Measurements from ENCODE around the gene LRRK1. TPM values are rescaled to one million over a fixed set of nuclear protein-coding genes. Genes with fewer than 3 reads are reported as not detected.

Gene LRRK1
- total and polyA plus RNA-seq, 2 experiments from 2014 or later = 2.6 to 4.5 TPM

DNA sequence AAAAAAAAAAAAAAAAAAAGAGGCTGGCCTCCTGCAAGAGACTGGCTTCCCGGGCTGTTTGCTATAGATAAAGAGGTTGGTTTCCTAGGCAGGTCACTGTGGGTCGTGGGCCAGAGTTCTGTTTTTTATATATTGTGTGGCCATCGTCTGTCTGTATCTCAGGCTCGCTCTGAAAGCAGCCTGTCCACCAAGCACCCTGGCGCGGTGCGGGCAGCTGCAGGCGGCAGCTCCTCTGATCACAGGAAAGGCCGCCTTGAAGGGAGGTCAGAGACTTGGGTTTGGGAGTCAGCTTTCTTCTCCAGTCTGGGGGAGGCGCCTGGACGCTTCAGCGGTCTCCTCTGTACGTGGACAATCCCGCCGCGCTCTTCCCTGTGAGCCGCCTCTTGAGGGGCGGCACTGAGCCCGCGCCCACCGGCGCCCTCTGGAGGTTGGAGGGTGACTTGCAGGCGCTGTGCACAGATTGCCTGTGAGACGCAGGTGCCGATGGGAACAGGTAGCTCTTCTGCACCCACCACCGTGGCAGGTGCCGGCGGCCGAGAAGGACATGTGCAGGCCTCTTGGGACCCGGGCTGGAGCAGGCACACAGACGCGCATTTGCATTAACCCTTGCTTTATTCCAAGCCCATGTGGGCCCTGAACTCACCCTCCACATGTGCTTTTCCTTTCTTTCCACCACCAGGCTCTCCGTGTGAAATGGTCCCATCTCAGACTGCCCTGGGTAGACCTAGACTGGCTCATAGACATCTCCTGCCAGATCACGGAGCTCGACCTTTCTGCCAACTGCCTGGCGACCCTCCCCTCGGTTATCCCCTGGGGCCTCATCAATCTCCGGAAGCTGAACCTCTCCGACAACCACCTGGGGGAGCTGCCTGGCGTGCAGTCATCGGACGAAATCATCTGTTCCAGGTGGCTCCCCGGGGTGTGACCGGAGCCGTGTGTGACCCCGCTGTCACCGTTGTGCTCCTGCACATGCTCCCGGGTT lies 89.3 kb downstream of the LRRK1 start:
- H3F3A ChIP-seq (replicated peaks; ENCODE audit: low read depth) = peaks cover 6% of the 10 kb centered on the region; the same call in 1 of the 2 replicates
- H3K4me3 Mint-ChIP-seq = peak overlapping the region; percentile 81
- H3K27ac Mint-ChIP-seq = no peak overlapping the region
- H3K4me1 Mint-ChIP-seq = peaks cover 30% of the 10 kb centered on the region
- H3K79me2 ChIP-seq (replicated peaks; ENCODE audit: insufficient read depth) = no peaks in the 10 kb centered on the region
- DNase-seq (ENCODE audit: low spot score) = peak; percentile 88
- H3K36me3 ChIP-seq (ENCODE audit: insufficient read depth) = no peaks in the 10 kb centered on the region
- H3K9me2 ChIP-seq (ENCODE audit: insufficient read depth) = no peaks in the 10 kb centered on the region
- H2AFZ ChIP-seq = peak overlapping the region; percentile 91
- H3K36me3 Mint-ChIP-seq (ENCODE audit: low read depth) = peaks cover 20% of the 10 kb centered on the region; the same call in 2 of the 3 replicates
- H3K4me2 ChIP-seq = peak overlapping the region; percentile 77
- H3K4me3 ChIP-seq = peak overlapping the region; percentile 54
- TF ChIP-seq, protein P1, sequence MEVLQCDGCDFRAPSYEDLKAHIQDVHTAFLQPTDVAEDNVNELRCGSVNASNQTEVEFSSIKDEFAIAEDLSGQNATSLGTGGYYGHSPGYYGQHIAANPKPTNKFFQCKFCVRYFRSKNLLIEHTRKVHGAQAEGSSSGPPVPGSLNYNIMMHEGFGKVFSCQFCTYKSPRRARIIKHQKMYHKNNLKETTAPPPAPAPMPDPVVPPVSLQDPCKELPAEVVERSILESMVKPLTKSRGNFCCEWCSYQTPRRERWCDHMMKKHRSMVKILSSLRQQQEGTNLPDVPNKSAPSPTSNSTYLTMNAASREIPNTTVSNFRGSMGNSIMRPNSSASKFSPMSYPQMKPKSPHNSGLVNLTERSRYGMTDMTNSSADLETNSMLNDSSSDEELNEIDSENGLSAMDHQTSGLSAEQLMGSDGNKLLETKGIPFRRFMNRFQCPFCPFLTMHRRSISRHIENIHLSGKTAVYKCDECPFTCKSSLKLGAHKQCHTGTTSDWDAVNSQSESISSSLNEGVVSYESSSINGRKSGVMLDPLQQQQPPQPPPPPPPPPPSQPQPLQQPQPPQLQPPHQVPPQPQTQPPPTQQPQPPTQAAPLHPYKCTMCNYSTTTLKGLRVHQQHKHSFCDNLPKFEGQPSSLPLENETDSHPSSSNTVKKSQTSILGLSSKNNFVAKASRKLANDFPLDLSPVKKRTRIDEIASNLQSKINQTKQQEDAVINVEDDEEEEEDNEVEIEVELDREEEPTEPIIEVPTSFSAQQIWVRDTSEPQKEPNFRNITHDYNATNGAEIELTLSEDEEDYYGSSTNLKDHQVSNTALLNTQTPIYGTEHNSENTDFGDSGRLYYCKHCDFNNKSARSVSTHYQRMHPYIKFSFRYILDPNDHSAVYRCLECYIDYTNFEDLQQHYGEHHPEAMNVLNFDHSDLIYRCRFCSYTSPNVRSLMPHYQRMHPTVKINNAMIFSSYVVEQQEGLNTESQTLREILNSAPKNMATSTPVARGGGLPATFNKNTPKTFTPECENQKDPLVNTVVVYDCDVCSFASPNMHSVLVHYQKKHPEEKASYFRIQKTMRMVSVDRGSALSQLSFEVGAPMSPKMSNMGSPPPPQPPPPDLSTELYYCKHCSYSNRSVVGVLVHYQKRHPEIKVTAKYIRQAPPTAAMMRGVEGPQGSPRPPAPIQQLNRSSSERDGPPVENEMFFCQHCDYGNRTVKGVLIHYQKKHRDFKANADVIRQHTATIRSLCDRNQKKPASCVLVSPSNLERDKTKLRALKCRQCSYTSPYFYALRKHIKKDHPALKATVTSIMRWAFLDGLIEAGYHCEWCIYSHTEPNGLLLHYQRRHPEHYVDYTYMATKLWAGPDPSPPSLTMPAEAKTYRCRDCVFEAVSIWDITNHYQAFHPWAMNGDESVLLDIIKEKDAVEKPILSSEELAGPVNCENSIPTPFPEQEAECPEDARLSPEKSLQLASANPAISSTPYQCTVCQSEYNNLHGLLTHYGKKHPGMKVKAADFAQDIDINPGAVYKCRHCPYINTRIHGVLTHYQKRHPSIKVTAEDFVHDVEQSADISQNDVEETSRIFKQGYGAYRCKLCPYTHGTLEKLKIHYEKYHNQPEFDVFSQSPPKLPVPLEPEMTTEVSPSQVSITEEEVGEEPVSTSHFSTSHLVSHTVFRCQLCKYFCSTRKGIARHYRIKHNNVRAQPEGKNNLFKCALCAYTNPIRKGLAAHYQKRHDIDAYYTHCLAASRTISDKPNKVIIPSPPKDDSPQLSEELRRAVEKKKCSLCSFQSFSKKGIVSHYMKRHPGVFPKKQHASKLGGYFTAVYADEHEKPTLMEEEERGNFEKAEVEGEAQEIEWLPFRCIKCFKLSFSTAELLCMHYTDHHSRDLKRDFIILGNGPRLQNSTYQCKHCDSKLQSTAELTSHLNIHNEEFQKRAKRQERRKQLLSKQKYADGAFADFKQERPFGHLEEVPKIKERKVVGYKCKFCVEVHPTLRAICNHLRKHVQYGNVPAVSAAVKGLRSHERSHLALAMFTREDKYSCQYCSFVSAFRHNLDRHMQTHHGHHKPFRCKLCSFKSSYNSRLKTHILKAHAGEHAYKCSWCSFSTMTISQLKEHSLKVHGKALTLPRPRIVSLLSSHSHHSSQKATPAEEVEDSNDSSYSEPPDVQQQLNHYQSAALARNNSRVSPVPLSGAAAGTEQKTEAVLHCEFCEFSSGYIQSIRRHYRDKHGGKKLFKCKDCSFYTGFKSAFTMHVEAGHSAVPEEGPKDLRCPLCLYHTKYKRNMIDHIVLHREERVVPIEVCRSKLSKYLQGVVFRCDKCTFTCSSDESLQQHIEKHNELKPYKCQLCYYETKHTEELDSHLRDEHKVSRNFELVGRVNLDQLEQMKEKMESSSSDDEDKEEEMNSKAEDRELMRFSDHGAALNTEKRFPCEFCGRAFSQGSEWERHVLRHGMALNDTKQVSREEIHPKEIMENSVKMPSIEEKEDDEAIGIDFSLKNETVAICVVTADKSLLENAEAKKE (CRISPR knock-in tag; IDR thresholded peaks at IDR 0.05) = peak; percentile 2; the same call in 1 of the 2 replicates
- no peak for TF ChIP-seq JUNB (IDR thresholded peaks at IDR 0.05; ENCODE audit: unreplicated experiment)
- TF ChIP-seq ZNF114 (CRISPR knock-in tag; IDR thresholded peaks at IDR 0.05) = no peak
- TF ChIP-seq, protein P2, sequence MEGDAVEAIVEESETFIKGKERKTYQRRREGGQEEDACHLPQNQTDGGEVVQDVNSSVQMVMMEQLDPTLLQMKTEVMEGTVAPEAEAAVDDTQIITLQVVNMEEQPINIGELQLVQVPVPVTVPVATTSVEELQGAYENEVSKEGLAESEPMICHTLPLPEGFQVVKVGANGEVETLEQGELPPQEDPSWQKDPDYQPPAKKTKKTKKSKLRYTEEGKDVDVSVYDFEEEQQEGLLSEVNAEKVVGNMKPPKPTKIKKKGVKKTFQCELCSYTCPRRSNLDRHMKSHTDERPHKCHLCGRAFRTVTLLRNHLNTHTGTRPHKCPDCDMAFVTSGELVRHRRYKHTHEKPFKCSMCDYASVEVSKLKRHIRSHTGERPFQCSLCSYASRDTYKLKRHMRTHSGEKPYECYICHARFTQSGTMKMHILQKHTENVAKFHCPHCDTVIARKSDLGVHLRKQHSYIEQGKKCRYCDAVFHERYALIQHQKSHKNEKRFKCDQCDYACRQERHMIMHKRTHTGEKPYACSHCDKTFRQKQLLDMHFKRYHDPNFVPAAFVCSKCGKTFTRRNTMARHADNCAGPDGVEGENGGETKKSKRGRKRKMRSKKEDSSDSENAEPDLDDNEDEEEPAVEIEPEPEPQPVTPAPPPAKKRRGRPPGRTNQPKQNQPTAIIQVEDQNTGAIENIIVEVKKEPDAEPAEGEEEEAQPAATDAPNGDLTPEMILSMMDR (conservative IDR thresholded peaks at IDR 0.05; ENCODE audit: low read depth in 2 of 2) = peak; percentile 92 to 93
- no peak for TF ChIP-seq CREB1 (CRISPR knock-in tag; IDR thresholded peaks at IDR 0.05; ENCODE audit: low read depth)
- no peak for TF ChIP-seq EZH2phosphoT487 (IDR thresholded peaks at IDR 0.05; ENCODE audit: unreplicated experiment)
- TF ChIP-seq POLR2AphosphoS5 (IDR thresholded peaks at IDR 0.05; ENCODE audit: low read depth) = peak; percentile 32; the same call in 1 of the 2 replicates
- TF ChIP-seq, protein P3, sequence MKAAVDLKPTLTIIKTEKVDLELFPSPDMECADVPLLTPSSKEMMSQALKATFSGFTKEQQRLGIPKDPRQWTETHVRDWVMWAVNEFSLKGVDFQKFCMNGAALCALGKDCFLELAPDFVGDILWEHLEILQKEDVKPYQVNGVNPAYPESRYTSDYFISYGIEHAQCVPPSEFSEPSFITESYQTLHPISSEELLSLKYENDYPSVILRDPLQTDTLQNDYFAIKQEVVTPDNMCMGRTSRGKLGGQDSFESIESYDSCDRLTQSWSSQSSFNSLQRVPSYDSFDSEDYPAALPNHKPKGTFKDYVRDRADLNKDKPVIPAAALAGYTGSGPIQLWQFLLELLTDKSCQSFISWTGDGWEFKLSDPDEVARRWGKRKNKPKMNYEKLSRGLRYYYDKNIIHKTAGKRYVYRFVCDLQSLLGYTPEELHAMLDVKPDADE (IDR thresholded peaks at IDR 0.05) = no peak
- no peak for TF ChIP-seq NANOG (IDR thresholded peaks at IDR 0.05; ENCODE audit: borderline replicate concordance)
- no peak for TF ChIP-seq ZNF331 (CRISPR knock-in tag; IDR thresholded peaks at IDR 0.05; ENCODE audit: low read depth)
- TF ChIP-seq, protein P4, sequence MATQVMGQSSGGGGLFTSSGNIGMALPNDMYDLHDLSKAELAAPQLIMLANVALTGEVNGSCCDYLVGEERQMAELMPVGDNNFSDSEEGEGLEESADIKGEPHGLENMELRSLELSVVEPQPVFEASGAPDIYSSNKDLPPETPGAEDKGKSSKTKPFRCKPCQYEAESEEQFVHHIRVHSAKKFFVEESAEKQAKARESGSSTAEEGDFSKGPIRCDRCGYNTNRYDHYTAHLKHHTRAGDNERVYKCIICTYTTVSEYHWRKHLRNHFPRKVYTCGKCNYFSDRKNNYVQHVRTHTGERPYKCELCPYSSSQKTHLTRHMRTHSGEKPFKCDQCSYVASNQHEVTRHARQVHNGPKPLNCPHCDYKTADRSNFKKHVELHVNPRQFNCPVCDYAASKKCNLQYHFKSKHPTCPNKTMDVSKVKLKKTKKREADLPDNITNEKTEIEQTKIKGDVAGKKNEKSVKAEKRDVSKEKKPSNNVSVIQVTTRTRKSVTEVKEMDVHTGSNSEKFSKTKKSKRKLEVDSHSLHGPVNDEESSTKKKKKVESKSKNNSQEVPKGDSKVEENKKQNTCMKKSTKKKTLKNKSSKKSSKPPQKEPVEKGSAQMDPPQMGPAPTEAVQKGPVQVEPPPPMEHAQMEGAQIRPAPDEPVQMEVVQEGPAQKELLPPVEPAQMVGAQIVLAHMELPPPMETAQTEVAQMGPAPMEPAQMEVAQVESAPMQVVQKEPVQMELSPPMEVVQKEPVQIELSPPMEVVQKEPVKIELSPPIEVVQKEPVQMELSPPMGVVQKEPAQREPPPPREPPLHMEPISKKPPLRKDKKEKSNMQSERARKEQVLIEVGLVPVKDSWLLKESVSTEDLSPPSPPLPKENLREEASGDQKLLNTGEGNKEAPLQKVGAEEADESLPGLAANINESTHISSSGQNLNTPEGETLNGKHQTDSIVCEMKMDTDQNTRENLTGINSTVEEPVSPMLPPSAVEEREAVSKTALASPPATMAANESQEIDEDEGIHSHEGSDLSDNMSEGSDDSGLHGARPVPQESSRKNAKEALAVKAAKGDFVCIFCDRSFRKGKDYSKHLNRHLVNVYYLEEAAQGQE (IDR thresholded peaks at IDR 0.05; ENCODE audit: unreplicated experiment) = no peak
- ATAC-seq = peak; percentile 86
- no peak overlapping the region for H3K27ac ChIP-seq (ENCODE audit: low read depth)
- no peaks in the 10 kb centered on the region for H4K20me1 ChIP-seq (replicated peaks; ENCODE audit: insufficient read depth)
- peaks cover 25% of the 10 kb centered on the region for H3K9me3 Mint-ChIP-seq
- H3K27me3 Mint-ChIP-seq (ENCODE audit: insufficient read depth, low read depth, poor library complexity) = peaks cover 20% of the 10 kb centered on the region
- peaks cover 23% of the 10 kb centered on the region for H3K4me1 ChIP-seq (ENCODE audit: insufficient read depth)
- peaks cover 6% of the 10 kb centered on the region for H3K27me3 ChIP-seq (ENCODE audit: insufficient read depth)

All from GM23338 (cell line).